HEK293T (cell line): ENCODE measurements around the gene KCNC1.

ENCODE experiments used
- ARNT ChIP-seq: fragments of 450-650 bp; IDR thresholded peaks from 2 replicates; pipeline ENCODE4 v1.6.1; 2017; ENCODE audit warnings: mild to moderate bottlenecking
- BHLHE40 ChIP-seq: fragments of 450-650 bp; IDR thresholded peaks from 2 replicates; pipeline ENCODE4 v1.6.1; 2016; ENCODE audit warnings: mild to moderate bottlenecking, moderate library complexity, borderline replicate concordance
- L3MBTL2 ChIP-seq: fragments of 450-650 bp; conservative IDR thresholded peaks from 2 replicates; pipeline ENCODE4 v1.6.1; 2016; ENCODE audit warnings: mild to moderate bottlenecking
- SUZ12 ChIP-seq: fragments of 450-650 bp; IDR thresholded peaks from 2 replicates; pipeline ENCODE4 v1.6.1; 2016; ENCODE audit warnings: mild to moderate bottlenecking

DNA sequence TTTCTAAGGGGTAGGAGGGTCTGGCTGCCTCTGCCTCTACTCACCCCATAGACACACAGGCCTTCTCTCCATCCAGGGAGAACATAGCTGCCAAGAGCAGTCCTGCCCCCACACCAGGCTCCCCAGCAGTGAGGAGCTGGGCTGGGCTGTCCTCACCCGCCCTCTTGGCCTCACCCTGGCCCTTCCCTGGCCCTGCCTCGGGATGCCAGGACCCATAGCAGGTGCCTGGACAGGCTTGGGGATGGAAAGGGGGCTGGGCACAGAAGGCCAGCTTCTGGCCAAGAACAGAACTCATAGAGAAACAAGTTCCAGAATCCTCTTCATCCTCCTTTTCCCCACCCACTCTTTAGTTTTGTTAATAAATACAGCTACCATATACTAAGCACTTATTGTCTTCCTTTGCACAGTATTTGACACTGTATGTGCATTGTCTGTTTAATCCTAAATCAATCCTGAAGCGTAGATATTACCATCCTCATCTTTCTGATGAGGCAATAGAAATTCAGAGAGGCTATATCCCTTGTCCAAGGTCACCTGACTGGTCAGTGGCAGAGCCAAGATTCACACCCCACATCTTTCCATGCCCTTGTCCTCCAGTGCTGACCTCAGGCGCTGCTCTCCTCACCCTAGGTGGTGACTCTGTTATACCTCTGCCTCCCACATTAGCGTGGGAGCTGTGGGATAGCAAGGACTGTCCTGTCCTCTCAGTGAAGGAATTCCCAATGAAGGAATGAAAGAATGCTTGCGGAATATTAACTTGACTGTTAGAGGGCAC lies 37.2 kb upstream of the KCNC1 start:
- TF ChIP-seq L3MBTL2 (no peak), SUZ12 (no peak), BHLHE40 (no peak), ARNT (no peak)
